ENCODE measurements around the gene LRRC23. TPM values are rescaled to one million over a fixed set of nuclear protein-coding genes. Genes with fewer than 3 reads are reported as not detected.

Gene LRRC23
- total RNA-seq = 10 to 100 TPM in 2 of 3 donors, 1 to 10 TPM in 1; 7.4 to 15.4 (median 10.8) TPM

- Histone ChIP-seq H3K36me3 (no peaks in the 10 kb centered on the region), H3K4me1 (no peaks in the 10 kb centered on the region), H3K27me3 (no peaks in the 10 kb centered on the region), H3K4me3 (peak within 1 kb of the TSS; percentile 56 to 77 (median 72)), H3K27ac (peak within 1 kb of the TSS; percentile 93 to 94), H3K9me3 (no peaks in the 10 kb centered on the region)
- peak; percentile 98 for DNase-seq (ENCODE audit: low spot score in 2 of 2)
- intact Hi-C loops (cut with DNase I; ENCODE audit: low total_unique reads) = no loop called here
- TF ChIP-seq CTCF (IDR thresholded peaks at IDR 0.05) (no peak), POLR2A (IDR thresholded peaks at IDR 0.05) (peak; percentile 83), POLR2AphosphoS5 (IDR thresholded peaks at IDR 0.05) (peak; percentile 79 to 94 (median 82))
Observed at GRCh38 chr12:6904280-6905276, at the start of gene LRRC23. Gene LRRC23, plus strand, starts transcription at chr12:6904822. Its CDS starts 812 bp downstream, at chr12:6905634.

- no peaks in the 10 kb centered on the region for H3K9me3 ChIP-seq
- TF ChIP-seq CTCF (IDR thresholded peaks at IDR 0.05) (no peak), POLR2A (IDR thresholded peaks at IDR 0.05) (no peak), POLR2AphosphoS5 (IDR thresholded peaks at IDR 0.05) (no peak)
- H3K4me1 ChIP-seq = peaks cover 4 to 6% of the 10 kb centered on the region in 2 donors
- H3K27me3 ChIP-seq = no peaks in the 10 kb centered on the region
- peaks cover under 1% of the 10 kb centered on the region for H3K36me3 ChIP-seq
- H3K27ac ChIP-seq = no peak overlapping the region
- no peak overlapping the region for H3K4me3 ChIP-seq
- DNase-seq (ENCODE audit: low spot score in 2 of 2) = no peak
- intact Hi-C loops (cut with DNase I; ENCODE audit: low total_unique reads) = no loop called here
Observed at GRCh38 chr12:6855322-6855721, 49.3 kb upstream of the LRRC23 start.

- Histone ChIP-seq H3K36me3 (peaks cover 6% of the 10 kb centered on the region), H3K9me3 (no peaks in the 10 kb centered on the region), H3K27ac (no peak overlapping the region), H3K27me3 (no peaks in the 10 kb centered on the region), H3K4me3 (no peak overlapping the region), H3K4me1 (no peaks in the 10 kb centered on the region)
- TF ChIP-seq CTCF (IDR thresholded peaks at IDR 0.05) (no peak), POLR2A (IDR thresholded peaks at IDR 0.05) (no peak), POLR2AphosphoS5 (IDR thresholded peaks at IDR 0.05) (no peak)
- intact Hi-C loops (cut with DNase I; ENCODE audit: low total_unique reads) = no loop called here
- DNase-seq (ENCODE audit: low spot score in 2 of 2) = no peak
Observed at GRCh38 chr12:6858799-6859198, 45.8 kb upstream of the LRRC23 start.

- Histone ChIP-seq H3K27ac (no peak overlapping the region), H3K9me3 (no peaks in the 10 kb centered on the region), H3K4me1 (no peaks in the 10 kb centered on the region), H3K36me3 (peaks cover 6% of the 10 kb centered on the region), H3K27me3 (no peaks in the 10 kb centered on the region), H3K4me3 (no peak overlapping the region)
- TF ChIP-seq CTCF (IDR thresholded peaks at IDR 0.05) (no peak), POLR2AphosphoS5 (IDR thresholded peaks at IDR 0.05) (no peak), POLR2A (IDR thresholded peaks at IDR 0.05) (no peak)
- intact Hi-C loops (cut with DNase I; ENCODE audit: low total_unique reads) = loop anchor here (10.0 kb wide), 1 partner anchor 105 kb away; no protein-coding TSS in a partner anchor
- DNase-seq (ENCODE audit: low spot score in 2 of 2) = no peak
Observed at GRCh38 chr12:6860116-6860515, 44.5 kb upstream of the LRRC23 start.

- peaks cover 6% of the 10 kb centered on the region for H3K36me3 ChIP-seq
- intact Hi-C loops (cut with DNase I; ENCODE audit: low total_unique reads) = loop anchor here (10.0 kb wide), 1 partner anchor 104 kb away; no protein-coding TSS in a partner anchor
Observed at GRCh38 chr12:6860942-6861341, 43.7 kb upstream of the LRRC23 start.

More at GRCh38 chr12:6860942-6861341, 43.7 kb upstream of the LRRC23 start:
- no peaks in the 10 kb centered on the region for H3K9me3 ChIP-seq
- TF ChIP-seq POLR2AphosphoS5 (IDR thresholded peaks at IDR 0.05) (no peak), CTCF (IDR thresholded peaks at IDR 0.05) (no peak), POLR2A (IDR thresholded peaks at IDR 0.05) (no peak)
- H3K4me1 ChIP-seq = no peaks in the 10 kb centered on the region
- no peak overlapping the region for H3K27ac ChIP-seq
- no peaks in the 10 kb centered on the region for H3K27me3 ChIP-seq
- H3K4me3 ChIP-seq = no peak overlapping the region
- no peak for DNase-seq (ENCODE audit: low spot score in 2 of 2)

All from breast epithelium (tissue), 4 donors.